IPS-15b (cell line): Measurements from ENCODE around the gene CCIN.

Experiments
- H3K27me3 ChIP-seq: one replicate; pipeline ENCODE4 v1.6.1; 2013; ENCODE audit warnings: low read length; ENCODE audit not compliant: control insufficient read depth, insufficient read depth
- H3K36me3 ChIP-seq: one replicate; pipeline ENCODE4 v1.6.1; 2013; ENCODE audit warnings: low read length; ENCODE audit not compliant: control insufficient read depth, insufficient read depth
- H3K4me1 ChIP-seq: one replicate; pipeline ENCODE4 v1.6.1; 2013; ENCODE audit warnings: mild to moderate bottlenecking, low read length; ENCODE audit not compliant: control insufficient read depth, insufficient read depth
- H3K4me3 ChIP-seq: one replicate; pipeline ENCODE4 v1.5.1; 2013; ENCODE audit warnings: low read depth, low read length
- H3K9ac ChIP-seq: one replicate; pipeline ENCODE4 v1.6.1; 2013; ENCODE audit warnings: low read depth, mild to moderate bottlenecking, low read length
- H3K9me3 ChIP-seq: one replicate; pipeline ENCODE4 v1.6.1; 2013; ENCODE audit warnings: mild to moderate bottlenecking, low read length; ENCODE audit not compliant: control insufficient read depth, insufficient read depth

CCIN gene

GRCh38 chr9:36207016-36207415 lies 37.8 kb downstream of the CCIN start:
- H3K4me3 ChIP-seq = no peak overlapping the region
- no peaks in the 10 kb centered on the region for H3K27me3 ChIP-seq
- no peaks in the 10 kb centered on the region for H3K9me3 ChIP-seq
- peaks cover 51% of the 10 kb centered on the region for H3K36me3 ChIP-seq
- H3K4me1 ChIP-seq = no peaks in the 10 kb centered on the region
- H3K9ac ChIP-seq = no peak overlapping the region

- no peaks in the 10 kb centered on the region for H3K27me3 ChIP-seq
- H3K4me1 ChIP-seq = no peaks in the 10 kb centered on the region
- no peak overlapping the region for H3K9ac ChIP-seq
- no peak overlapping the region for H3K4me3 ChIP-seq
- no peaks in the 10 kb centered on the region for H3K9me3 ChIP-seq
- H3K36me3 ChIP-seq = peaks cover 51% of the 10 kb centered on the region
These were observed 38.4 kb downstream of the CCIN start for GRCh38 chr9:36207546-36208012.

GRCh38 chr9:36208521-36209253 lies 39.5 kb downstream of the CCIN start:
- H3K36me3 ChIP-seq = peaks cover 47% of the 10 kb centered on the region

GRCh38 chr9:36210722-36211121 lies 41.5 kb downstream of the CCIN start:
- no peaks in the 10 kb centered on the region for H3K4me1 ChIP-seq
- no peak overlapping the region for H3K9ac ChIP-seq
- no peak overlapping the region for H3K4me3 ChIP-seq
- H3K9me3 ChIP-seq = no peaks in the 10 kb centered on the region
- H3K27me3 ChIP-seq = no peaks in the 10 kb centered on the region
- peaks cover 31% of the 10 kb centered on the region for H3K36me3 ChIP-seq

More at GRCh38 chr9:36208521-36209253, 39.5 kb downstream of the CCIN start:
- Histone ChIP-seq H3K4me1 (no peaks in the 10 kb centered on the region), H3K4me3 (no peak overlapping the region), H3K9ac (no peak overlapping the region), H3K9me3 (no peaks in the 10 kb centered on the region), H3K27me3 (no peaks in the 10 kb centered on the region)

GRCh38 chr9:36211510-36211909 lies 42.3 kb downstream of the CCIN start:
- H3K4me1 ChIP-seq = no peaks in the 10 kb centered on the region
- H3K36me3 ChIP-seq = peaks cover 27% of the 10 kb centered on the region
- H3K9ac ChIP-seq = no peak overlapping the region
- H3K27me3 ChIP-seq = no peaks in the 10 kb centered on the region
- no peaks in the 10 kb centered on the region for H3K9me3 ChIP-seq
- H3K4me3 ChIP-seq = no peak overlapping the region

- no peak overlapping the region for H3K4me3 ChIP-seq
- no peaks in the 10 kb centered on the region for H3K27me3 ChIP-seq
- H3K36me3 ChIP-seq = peaks cover 24% of the 10 kb centered on the region
- H3K4me1 ChIP-seq = no peaks in the 10 kb centered on the region
- H3K9me3 ChIP-seq = no peaks in the 10 kb centered on the region
- no peak overlapping the region for H3K9ac ChIP-seq
These were observed 44.2 kb downstream of the CCIN start for GRCh38 chr9:36213387-36213786.

GRCh38 chr9:36213989-36214388 lies 44.8 kb downstream of the CCIN start:
- Histone ChIP-seq H3K27me3 (no peaks in the 10 kb centered on the region), H3K9ac (no peak overlapping the region), H3K9me3 (no peaks in the 10 kb centered on the region), H3K4me1 (no peaks in the 10 kb centered on the region), H3K36me3 (peaks cover 26% of the 10 kb centered on the region), H3K4me3 (no peak overlapping the region)

- no peak overlapping the region for H3K9ac ChIP-seq
- no peaks in the 10 kb centered on the region for H3K4me1 ChIP-seq
- no peak overlapping the region for H3K4me3 ChIP-seq
- H3K36me3 ChIP-seq = peaks cover 28% of the 10 kb centered on the region
- H3K27me3 ChIP-seq = no peaks in the 10 kb centered on the region
- no peaks in the 10 kb centered on the region for H3K9me3 ChIP-seq
These were observed 45.4 kb downstream of the CCIN start for GRCh38 chr9:36214571-36214970.

GRCh38 chr9:36217256-36217968 lies 48.2 kb downstream of the CCIN start:
- Histone ChIP-seq H3K9me3 (no peaks in the 10 kb centered on the region), H3K4me3 (no peak overlapping the region), H3K36me3 (peaks cover 24% of the 10 kb centered on the region), H3K27me3 (no peaks in the 10 kb centered on the region), H3K9ac (no peak overlapping the region), H3K4me1 (no peaks in the 10 kb centered on the region)

GRCh38 chr9:36218011-36218410 lies 48.8 kb downstream of the CCIN start:
- H3K36me3 ChIP-seq = peaks cover 24% of the 10 kb centered on the region
- no peaks in the 10 kb centered on the region for H3K27me3 ChIP-seq
- H3K9me3 ChIP-seq = no peaks in the 10 kb centered on the region
- no peak overlapping the region for H3K9ac ChIP-seq
- H3K4me1 ChIP-seq = no peaks in the 10 kb centered on the region
- no peak overlapping the region for H3K4me3 ChIP-seq

GRCh38 chr9:36218411-36218901 lies 49.3 kb downstream of the CCIN start:
- H3K27me3 ChIP-seq = no peaks in the 10 kb centered on the region

More at GRCh38 chr9:36218411-36218901, 49.3 kb downstream of the CCIN start:
- no peak overlapping the region for H3K4me3 ChIP-seq
- no peaks in the 10 kb centered on the region for H3K4me1 ChIP-seq
- H3K36me3 ChIP-seq = peaks cover 24% of the 10 kb centered on the region
- no peak overlapping the region for H3K9ac ChIP-seq
- no peaks in the 10 kb centered on the region for H3K9me3 ChIP-seq
